Measurements from ENCODE around the gene TMEM174.

- TF ChIP-seq CTCF (conservative IDR thresholded peaks at IDR 0.05; ENCODE audit: low read length), result no peak
- TF ChIP-seq EZH2phosphoT487 (IDR thresholded peaks at IDR 0.05; ENCODE audit: borderline replicate concordance, low read depth, low read length), result no peak
Measured at GRCh38 chr5:73205305-73205704, 32.3 kb downstream of the TMEM174 start.

All from OCI-LY7 (cell line).